Lung microvascular endothelial cell (primary cell): Measurements from ENCODE around the gene ENTREP1. TPM values are rescaled to one million over a fixed set of nuclear protein-coding genes. Genes with fewer than 3 reads are reported as not detected.
"Not testable (repeated sequence)": the region's sequence is repeated elsewhere in the genome, so short reads cannot be mapped to it uniquely, and the experiment has no call there.

ENCODE experiments used
- DNase-seq, 2 donors: peaks; one replicate each; pipeline versions ENCODE4 v3.0.0 to v3.0.0-alpha.2; 2010; ENCODE audit warnings: low read depth in 2 of 2
- total RNA-seq: library from RNA; depleted of rRNA; stranded (reverse); fragments of >200 nt; gene quantifications from 2 replicates; pipeline ENCODE4 v1.2.1, GENCODE V29; 2014

The ENTREP1 gene
- total RNA-seq, 1 donor from 2014 or later: 11.1 TPM

DNA sequence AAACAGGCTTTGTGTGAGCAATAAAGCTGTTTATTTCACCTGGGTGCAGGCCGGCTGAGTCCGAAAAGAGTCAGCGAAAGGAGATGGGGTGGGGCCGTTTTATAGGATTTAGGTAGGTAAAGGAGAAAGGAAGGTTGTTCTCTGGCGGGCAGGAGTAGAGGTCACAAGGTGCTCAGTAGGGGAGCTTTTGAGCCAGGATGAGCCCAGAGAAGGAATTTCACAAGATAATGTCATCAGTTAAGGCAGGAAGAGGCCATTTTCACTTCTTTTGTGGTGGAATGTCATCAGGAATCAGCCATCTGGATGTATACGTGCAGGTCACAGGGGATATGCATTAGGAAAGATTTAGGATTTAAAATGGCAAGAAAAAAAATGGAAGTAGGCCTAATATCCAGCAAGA, 84.9 kb downstream of the ENTREP1 start:
- DNase-seq: not testable (repeated sequence)

DNA sequence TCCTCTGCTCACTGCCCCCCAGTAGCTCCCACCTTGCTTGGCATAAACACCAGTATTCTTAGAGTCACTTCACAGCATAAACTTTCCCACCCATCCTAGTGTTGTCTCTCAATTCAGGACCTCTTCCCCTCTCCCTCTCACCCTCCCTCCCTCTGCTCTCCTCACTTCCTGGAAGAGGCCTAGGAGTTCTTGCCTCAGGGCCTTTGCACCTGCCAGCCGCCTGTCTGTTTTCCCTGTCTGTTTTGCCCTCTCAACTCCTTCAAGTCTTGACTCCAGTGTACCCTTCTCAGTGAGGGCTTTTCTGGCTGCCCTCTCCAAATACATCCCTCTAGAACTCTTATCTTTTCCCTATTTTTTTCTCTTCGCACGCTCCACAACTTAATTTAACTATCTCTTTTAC, 86.2 kb downstream of the ENTREP1 start:
- no peak for DNase-seq

DNA sequence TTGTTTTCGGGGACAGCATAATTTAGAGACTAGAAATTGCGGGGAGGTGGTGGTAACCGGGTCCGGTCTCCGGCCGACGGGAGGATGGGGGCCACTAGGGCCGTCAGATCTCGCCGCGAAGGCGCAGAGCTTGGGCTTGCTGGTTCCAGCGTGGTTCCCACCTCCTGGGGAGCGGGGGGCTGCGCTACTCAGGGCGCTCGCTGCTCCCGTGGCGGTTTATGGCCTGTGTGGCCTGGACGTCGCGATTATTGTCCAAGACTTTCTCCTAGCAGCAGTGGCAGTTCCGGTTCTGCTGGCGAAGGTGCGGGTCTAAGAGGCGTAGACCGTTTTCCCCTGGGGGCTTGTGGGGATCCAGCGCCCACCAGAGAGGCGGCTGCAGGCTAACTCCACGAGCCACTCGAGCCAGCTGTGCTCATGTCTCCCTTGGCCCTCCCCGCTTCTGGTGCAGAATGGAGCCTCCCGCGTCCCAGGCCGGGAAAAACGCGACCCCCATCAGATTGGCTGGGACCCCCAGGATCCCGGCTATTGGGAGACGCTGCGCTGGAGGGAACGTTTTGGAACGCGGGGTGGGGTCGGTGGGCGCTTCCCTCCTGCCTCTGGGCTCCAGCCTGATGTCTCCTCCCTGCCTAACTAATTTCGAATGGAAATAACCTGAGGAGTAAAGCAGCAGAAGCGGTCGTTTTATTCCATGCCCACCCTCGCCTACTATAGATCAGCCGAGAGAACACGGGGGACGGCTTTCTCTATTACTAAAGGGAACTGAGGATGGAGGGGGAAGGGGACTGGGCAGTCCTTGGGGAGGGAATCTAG, 87.1 kb downstream of the ENTREP1 start:
- DNase-seq: no peak

DNA sequence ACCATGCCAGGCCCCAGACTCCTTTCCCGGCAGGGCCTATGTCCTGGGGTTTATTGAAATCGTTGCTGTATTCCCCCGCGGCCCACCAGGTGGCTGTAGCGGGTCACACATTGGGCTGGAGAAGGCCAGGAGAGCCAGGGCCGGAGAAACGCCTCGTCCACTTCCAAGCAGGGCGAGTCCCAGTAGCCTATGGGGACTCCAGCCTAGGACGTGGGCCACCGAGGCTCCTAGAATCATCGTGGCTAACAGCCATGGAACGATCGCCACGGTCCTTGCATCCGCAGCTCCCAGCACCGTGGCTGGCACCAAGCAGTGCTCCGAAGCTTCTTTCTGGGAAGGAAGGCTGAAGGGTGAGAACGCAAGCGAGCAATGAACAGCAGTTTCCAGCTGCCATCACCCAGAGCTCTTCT, 87.7 kb downstream of the ENTREP1 start:
- DNase-seq: peak; percentile 77 to 81

DNA sequence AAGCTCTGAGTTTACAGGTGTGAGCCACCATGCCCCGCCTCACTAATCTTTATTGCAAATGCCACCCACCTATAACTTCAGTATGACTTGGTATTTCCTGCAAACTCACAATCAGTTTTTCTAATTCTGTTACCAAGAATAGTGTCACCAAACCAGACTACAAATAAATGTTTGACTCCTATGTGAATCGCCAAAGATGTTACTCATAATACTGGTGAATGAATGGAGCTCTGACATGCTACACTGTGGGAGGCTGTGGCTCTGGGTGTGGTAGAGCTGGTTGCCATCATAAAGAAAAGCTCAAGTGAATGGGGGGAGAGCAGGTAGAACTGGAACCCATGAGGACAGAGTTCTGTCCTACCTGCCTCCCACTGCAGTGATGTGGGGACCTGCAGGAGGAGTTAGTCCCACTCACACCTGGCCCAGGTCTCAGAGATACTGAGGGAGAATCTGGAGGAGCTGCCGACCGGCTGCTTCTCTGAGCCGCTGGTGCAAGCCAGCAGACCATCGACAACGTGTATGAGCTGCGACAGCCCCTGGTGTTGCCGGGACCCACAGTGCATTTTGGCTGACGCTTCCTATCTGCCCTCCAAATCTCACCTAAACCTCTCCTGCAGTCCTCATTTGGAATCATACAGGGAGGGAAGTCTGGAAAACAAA, 95.7 kb downstream of the ENTREP1 start:
- DNase-seq: no peak

DNA sequence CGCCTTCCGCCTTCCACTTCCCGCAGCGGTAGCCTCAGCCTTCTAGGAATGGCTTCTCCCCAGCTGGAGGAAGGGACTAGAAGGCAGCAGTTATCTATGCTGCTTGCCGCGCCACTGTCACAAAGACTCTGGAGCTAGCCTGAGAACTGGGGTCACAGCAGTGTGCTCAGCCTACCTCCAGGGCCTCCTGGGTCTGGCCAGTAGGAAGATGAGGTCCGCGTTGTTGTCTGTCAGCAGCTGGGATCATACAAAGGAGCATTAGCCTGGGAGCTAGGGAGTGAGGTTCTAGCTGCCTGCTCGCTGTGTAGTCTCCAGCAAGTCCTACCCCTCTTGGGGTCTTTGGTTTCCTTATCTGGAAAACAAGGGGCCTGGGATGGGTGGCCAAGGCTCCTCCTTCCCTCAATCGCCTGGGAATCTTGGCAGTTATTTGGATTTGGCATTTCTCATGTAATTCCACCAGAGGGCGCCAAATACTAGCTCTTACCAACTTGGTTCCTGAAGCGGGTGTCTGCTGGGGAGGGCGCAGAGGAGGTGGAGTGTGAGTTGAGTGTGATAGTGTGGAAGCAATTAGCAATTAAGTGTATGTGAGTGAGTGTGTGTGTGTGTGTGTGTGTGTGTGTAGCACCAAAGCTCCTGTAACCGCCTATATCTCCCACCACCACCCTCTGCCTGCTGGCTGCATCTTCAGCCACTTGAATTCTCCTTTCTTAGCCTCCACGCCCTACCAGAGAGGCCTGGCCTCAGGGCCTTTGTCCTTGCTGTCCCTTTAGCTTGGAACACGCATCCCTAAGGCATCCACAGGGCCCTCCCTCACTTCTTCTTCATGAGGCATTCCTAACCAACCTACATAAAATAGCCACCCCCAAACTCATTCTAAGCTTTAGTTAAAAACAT, 97.1 kb downstream of the ENTREP1 start:
- peak; percentile 72 to 83 for DNase-seq

DNA sequence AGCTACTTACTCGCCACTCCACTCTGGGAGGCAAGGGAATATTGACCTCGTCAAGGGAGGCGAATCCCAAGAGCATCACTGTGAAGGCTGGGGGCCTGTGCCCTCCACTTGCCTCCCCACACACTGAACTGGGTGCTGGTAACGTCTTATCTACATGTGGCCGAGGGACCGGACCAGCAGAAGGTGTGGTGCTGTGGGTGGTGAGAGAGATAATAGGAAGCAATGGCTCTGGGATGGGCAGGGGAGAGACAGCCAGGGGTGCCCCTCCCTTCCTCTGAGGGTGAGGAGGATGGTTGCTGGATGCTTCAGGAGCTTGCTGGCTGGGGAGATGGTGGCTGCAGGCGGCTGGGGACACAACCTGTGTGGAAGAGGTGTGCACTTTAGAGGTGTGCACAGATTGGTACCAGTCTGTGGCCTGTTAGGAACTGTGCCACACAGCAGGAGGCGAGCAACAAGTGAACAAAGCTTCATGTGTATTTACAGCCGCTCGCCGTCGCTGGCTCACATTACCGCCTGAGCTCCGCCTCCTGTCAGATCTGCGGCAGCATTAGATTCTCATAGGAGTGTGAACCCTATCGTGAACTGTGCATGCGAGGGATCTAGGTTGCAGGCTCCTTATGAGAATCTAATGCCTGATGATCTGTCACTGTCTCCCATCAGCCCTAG, 100.3 kb downstream of the ENTREP1 start:
- no peak for DNase-seq

DNA sequence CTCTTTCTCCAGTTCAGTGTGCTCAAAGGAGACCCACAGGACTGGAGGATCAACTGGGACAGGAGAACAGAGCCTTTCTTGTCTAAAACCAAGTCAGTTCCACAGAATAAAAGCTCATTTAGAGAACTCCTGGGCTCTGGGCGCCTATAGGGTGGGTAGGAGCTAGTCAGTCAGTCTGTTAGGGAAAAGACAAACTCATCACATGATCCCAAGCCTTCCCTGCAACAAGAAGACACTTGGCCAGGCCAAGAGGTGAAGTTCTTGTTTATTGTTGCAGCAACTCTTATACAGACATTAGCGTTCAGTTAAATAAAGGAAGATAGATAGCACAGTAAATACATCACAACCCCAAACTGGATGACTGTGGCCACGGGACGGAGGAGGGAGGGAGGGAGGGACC, 102.3 kb downstream of the ENTREP1 start:
- DNase-seq: no peak

DNA sequence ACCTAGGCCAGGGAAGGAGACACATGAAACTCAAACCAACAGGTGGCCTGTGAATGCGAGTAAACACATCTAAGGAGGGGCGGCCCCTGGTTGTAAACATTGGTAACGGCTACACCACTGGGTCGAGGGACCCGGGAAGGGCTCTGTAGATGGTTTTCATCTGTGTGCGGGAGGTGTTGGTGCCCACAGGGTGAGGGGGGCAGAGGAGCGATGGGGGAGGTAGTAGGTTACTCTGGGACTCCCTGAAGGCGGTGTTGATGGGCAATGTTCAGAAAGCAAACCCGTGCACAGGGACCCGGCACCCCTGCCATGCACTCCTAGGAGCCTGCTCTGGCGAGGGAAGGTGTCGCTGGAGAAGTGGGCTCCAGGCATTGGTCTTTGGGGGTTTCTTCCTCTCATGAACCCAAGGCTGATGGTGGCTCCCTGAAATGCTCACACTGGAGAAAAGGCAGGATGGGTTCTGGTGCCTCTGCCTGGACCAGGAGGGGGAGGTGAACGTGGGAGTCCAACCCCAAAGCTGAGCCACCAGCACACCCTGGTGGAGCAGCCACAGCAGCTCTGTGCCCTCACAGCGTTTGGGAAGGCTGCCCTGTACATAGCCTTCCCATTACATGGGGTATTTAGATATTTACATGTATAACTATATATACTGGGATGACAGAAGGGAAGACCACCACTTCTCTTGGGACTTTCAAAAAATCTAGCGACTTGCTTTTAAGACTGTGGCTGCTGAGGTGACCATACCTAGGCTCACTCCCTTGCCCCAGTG, 103.2 kb downstream of the ENTREP1 start:
- no peak for DNase-seq

DNA sequence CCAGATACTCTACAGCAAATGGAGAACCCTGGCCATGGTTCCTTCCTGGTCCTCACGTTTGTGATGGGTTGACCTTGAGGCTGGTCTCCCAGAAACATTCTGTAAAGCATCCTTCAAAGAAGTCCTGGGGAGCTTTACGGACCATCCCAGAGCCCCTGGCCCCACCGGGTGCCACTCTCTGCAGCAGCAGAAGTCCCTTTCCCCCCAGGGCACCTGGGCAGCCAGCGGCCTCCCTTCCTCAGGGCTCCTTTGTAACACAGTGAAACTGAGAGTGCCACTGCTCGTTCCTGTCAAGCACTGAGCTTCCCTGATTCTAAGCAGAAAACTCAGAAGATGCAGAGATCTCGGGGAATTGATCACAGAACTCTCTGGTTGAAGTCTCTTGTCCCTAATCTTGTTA, 104.3 kb downstream of the ENTREP1 start:
- DNase-seq: no peak

DNA sequence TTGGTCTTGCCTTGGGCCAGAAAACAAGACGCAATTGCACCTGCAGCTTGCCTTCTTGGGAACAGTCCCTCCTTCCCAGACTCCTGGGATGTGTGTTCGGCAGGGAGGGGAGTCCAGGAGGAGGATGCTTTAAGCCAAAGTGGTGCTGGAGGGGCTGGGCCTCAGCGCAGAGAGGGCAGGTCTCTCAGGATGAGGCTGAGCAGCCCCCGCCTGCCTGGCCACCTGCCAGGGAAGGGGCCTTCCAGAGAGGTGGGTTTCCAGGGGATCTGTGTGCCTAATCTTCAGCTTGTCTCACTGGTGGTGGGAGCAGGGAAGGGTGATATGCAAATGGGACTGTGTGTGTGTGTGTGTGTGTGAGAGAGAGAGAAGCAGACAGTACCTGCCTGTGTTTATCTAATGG, 105.2 kb downstream of the ENTREP1 start:
- DNase-seq: no peak

DNA sequence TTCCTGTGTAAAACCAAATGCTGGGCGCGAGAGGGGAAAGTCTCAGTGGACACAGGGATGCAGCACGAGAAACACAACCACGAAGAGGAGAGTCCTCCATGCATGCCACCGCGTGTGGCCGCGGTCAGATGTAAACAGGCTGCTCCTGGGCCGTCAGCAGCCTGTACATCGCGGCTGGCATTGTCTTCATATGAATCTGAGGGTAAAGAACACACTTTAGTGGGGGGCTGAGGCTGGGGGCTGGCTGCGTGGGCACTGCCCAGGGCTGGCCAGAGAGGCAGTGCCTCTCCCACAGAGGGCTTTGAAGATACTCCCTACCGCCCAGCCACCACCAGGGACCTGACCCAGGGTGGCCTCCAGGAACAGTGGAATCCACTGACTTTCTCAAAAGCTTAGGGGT, 106.2 kb downstream of the ENTREP1 start:
- no peak for DNase-seq

DNA sequence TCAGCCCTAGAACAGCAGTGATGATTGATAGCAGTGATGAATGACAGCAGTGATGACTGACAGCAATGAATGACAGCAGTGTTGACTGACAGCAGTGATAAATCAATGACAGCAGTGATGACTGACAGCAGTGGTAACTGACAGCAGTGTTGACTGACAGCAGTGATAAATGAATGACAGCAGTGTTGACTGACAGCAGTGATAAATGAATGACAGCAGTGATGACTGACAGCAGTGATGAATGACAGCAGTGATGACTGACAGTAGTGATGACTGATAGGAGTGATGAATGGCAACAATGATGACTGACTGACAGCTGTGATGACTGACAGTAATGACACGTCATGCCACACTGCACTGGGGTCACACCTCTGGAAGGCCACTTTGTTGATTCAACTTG, 106.8 kb downstream of the ENTREP1 start:
- peak in 1 of 2 donors; percentile 14 for DNase-seq

DNA sequence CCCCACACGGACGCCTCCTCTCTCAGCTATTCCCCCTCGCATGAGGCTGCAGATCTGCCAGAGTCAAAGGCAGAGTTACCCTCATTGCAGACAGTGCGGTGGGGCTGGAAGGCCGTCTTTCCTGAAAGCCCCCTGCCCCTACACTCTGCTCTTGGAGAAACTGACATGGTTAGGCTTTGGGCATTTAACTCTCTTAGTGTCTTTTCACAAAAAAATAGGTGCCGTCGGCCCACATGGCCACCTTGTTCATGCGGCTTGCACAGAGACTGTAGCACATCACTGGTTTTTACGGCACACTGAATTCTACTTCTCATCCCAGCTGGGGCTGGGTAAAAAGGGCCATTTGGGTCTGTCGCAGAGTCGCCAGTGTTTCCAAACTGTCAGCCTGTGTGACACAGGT, 107.6 kb downstream of the ENTREP1 start:
- DNase-seq: no peak

DNA sequence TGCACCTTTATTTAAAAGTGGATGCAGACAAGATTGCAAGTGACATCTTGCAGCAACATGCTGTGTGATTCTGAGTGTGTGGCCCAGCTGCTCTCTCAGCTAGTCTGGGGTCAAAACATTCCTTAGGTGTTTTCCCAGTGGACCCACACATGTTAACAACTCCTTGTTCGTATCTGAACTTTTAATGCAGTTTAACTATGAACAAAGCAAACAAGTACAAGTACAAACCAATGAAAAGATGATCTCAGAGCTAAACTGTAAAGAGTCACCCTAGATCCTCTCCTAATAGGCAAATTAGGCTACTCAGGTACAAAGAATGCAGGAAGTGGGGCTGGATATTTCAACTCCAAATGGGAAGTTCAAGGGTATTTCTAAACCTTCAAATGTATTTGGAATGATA, 108.4 kb downstream of the ENTREP1 start:
- no peak for DNase-seq

DNA sequence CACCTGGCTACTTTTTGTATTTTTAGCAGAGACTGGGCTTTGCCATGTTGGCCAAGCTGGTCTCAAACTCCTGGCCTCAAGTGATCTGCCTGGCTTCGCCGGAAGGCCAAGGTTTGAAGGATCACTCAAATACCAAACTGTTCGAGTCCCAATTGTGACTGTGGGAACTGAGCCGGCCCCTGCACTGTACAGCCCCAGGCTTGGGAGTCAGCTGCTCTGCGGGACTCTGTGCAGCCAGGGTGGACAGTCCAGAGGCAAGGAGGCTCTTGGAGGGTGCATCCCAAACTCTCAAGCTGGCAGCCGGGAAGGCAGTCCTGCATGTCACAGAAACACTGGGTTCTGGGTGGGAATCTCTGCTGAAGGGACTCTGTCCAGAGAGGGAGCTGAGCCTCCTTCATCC, 109.0 kb downstream of the ENTREP1 start:
- no peak for DNase-seq

DNA sequence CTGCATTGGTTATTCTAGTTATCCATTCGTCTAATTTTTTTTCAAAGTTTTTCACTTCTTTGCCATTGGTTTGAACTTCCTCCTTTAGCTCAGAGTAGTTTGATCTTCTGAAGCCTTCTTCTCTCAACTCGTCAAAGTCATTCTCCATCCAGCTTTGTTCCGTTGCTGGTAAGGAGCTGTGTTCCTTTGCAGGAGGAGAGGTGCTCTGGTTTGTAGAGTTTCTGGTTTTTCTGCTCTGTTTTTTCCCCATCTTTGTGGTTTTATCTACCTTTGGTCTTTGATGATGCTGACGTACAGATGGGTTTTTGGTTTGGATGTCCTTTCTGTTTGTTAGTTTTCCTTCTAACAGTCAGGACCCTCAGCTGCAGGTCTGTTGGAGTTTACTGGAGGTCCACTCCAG, 114.6 kb downstream of the ENTREP1 start:
- not testable (repeated sequence) for DNase-seq

DNA sequence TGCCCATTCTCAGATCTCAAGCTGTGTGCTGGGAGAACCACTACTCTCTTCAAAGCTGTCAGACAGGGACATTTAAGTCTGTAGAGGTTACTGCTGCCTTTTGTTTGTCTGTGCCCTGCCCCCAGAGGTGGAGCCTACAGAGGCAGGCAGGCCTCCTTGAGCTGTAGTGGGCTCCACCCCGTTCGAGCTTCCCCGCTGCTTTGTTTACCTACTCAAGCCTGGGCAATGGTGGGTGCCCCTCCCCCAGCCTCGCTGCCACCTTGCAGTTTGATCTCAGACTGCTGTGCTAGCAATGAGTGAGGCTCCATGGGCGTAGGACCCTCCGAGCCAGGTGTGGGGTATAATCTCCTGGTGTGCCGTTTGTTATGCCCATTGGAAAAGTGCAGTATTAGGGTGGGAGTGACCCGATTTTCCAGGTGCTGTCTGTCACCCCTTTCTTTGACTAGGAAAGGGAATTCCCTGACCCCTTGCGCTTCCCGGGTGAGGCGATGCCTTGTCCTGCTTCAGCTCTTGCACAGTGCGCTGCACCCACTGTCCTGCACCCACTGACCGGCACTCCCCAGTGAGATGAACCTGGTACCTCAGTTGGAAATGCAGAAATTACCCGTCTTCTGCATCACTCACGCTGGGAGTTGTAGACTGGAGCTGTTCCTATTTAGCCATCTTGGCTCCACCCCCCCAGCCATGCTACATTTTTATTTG, 115.4 kb downstream of the ENTREP1 start:
- DNase-seq: not testable (repeated sequence)
